Ovary (tissue), 9 donors: ENCODE data around the gene PSD4. TPM values are rescaled to one million over a fixed set of nuclear protein-coding genes. Genes with fewer than 3 reads are reported as not detected.

ENCODE experiments used
- DNase-seq, 5 donors: peaks; one replicate each; pipeline ENCODE4 v3.0.0-alpha.2; 2019 to 2020
- H3K27ac ChIP-seq, 2 donors: fragments of 200-600 bp; one replicate each; pipeline versions ENCODE4 v1.5.1 to v1.8.0; 2019 to 2022
- H3K27me3 ChIP-seq: fragments of 200-600 bp; one replicate; pipeline ENCODE4 v1.8.0; 2022
- H3K36me3 ChIP-seq: fragments of 200-600 bp; sonication (generic); one replicate; pipeline ENCODE4 v1.5.1; 2019
- H3K4me1 ChIP-seq: one replicate; pipeline ENCODE4 v1.8.1; 2013; ENCODE audit warnings: mild to moderate bottlenecking, moderate library complexity; ENCODE audit not compliant: insufficient read depth
- H3K4me3 ChIP-seq: fragments of 200-600 bp; sonication (generic); one replicate; pipeline ENCODE4 v1.5.1; 2017
- H3K9me3 ChIP-seq, 2 donors: fragments of 200-600 bp in 1 of 2; sonication (generic) in 1 of 2; one replicate each; pipeline versions ENCODE4 v1.5.1 to v1.8.1; 2013 to 2019; ENCODE audit warnings: mild to moderate bottlenecking in 1 of 2, moderate library complexity in 1 of 2
- CTCF ChIP-seq, 3 donors: fragments of 450-650 bp in 2 of 3; fragments of 200-600 bp in 1 of 3; IDR thresholded peaks; one replicate each; pipeline versions ENCODE4 v1.5.1 to v1.8.0; 2016 to 2022; ENCODE audit warnings: antibody characterized with exemption in 3 of 3, mild to moderate bottlenecking in 1 of 3
- EP300 ChIP-seq: sonication (generic); formaldehyde crosslinking; IDR thresholded peaks from one replicate; pipeline ENCODE4 v1.6.1; 2017; ENCODE audit warnings: antibody characterized with exemption
- POLR2A ChIP-seq: fragments of 450-650 bp; IDR thresholded peaks from one replicate; pipeline ENCODE4 v1.6.1; 2017; ENCODE audit warnings: antibody characterized with exemption, mild to moderate bottlenecking, moderate library complexity
- WGBS, 3 donors: extraction: QIAGEN DNeasy Blood & Tissue Kit in 1 of 3; methylation state at CpG; one replicate each; pipeline versions ENCODE4 v1.1.5 to v1.1.7; 2013 to 2017; 5-methylcytosine and 5-hydroxymethylcytosine counted together
- intact Hi-C, 4 donors: fragments of 100-400 bp; cut with DNase I; formaldehyde crosslinking; loops; one replicate each; pipeline versions ENCODE4 v1.11.0 to v1.15.1; 2022 to 2023
- polyA plus RNA-seq, 2 donors: library from polyadenylated mRNA; stranded (reverse); fragments of 200-250 nt in 1 of 2; fragments of 350-450 nt in 1 of 2; fragmentation: Illumina TruSeq in 1 of 2; extraction: RNeasy Lipid Tissue Mini Kit (QIAGEN cat#74804) in 1 of 2; gene quantifications; one replicate each; pipeline ENCODE4 v1.2.3, GENCODE V29; 2013 to 2014
- total RNA-seq, 7 donors: library from RNA; depleted of rRNA in 2 of 7; stranded (reverse); fragments of >200 nt in 2 of 7; fragmentation: NEBNext Ultra II Directional in 3 of 7; extraction: Animal tissue kit (Norgen Biotek cat#: 25700) in 3 of 7; gene quantifications; one replicate each; pipeline versions ENCODE4 v1.1.0 to v1.2.4, GENCODE V29; 2016 to 2023
- donor health status: DM: no; HTN: no; CAD: no; lungs with moderate emphysema.
- donor health status: DM: no; HTN: no; CAD: no.
- donor health status: Bipolar disorder and iron deficiency.
- donor health status: DM: yes; HTN: yes; CAD: no.
- donor health status: DM: no; HTN: no; CAD: no.
- donor health status: DM: yes; HTN: yes; CAD: no.

The PSD4 gene
- total and polyA plus RNA-seq, 9 donors: 1.2 to 14.1 (median 3.4) TPM

GRCh38 chr2:113219525-113219888 is 45.7 kb downstream of the PSD4 start:
- Histone ChIP-seq H3K4me1 (peaks cover 3% of the 10 kb centered on the region), H3K36me3 (no peaks in the 10 kb centered on the region), H3K27ac (no peak overlapping the region), H3K27me3 (no peaks in the 10 kb centered on the region), H3K9me3 (no peaks in the 10 kb centered on the region), H3K4me3 (no peak overlapping the region)
- no peak for DNase-seq
- WGBS, 3 donors: 79 to 92% (median 82%) methylated on average over 5 of the region's 5 CpGs
- TF ChIP-seq CTCF (IDR thresholded peaks at IDR 0.05): no peak
- intact Hi-C loops: loop anchor here in 1 of 4 donors (10.0 kb wide), 1 partner anchor 145 kb away; no protein-coding TSS in a partner anchor

DNA sequence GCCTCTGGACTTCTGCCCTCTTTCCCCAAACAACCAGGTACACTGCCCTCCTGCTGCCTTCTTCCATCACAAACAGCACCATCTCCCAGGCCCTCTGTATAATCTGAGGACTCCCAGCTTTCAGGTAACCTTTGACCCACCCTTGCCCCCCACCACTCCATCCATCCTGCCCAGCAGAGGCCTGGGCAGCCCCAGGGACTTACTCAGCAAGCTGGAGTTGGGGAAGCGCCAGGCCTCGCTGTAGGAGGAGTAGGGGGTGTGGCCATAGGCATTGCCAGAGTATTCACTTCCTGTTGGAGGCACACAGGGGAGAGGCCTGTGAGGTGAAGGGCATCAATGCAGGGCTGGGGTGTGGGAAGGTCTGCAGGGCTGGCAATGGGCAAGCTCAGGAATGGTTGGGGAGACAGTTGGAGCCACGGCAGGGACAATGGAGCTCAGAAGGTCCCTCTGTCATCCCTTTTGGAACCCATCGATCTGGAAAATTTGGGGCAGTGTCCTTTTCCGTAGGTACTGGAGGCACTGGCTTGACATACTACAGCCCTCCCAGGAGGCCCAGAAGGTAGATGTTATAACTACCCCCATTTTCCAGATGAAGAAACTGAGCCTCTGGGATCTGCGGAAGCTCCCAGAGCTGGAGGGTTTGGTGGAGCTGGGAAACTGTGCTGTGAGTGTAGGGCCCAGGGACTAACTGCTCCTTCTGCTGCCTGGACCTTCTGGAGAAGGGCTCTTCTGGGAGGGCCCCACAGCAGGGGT is 46.3 kb downstream of the PSD4 start:
- Histone ChIP-seq H3K27ac (no peak overlapping the region), H3K36me3 (no peaks in the 10 kb centered on the region), H3K9me3 (no peaks in the 10 kb centered on the region), H3K4me1 (peaks cover 3% of the 10 kb centered on the region), H3K27me3 (no peaks in the 10 kb centered on the region), H3K4me3 (no peak overlapping the region)
- no peak for TF ChIP-seq CTCF (IDR thresholded peaks at IDR 0.05)
- TF ChIP-seq EP300: no peak
- no peak for TF ChIP-seq POLR2A
- no peak for DNase-seq
- intact Hi-C loops: loop anchor here in 1 of 4 donors (10.0 kb wide), 1 partner anchor 145 kb away; no protein-coding TSS in a partner anchor
- 68 to 88% (median 80%) methylated on average over 6 of the region's 6 CpGs for WGBS, 3 donors

DNA sequence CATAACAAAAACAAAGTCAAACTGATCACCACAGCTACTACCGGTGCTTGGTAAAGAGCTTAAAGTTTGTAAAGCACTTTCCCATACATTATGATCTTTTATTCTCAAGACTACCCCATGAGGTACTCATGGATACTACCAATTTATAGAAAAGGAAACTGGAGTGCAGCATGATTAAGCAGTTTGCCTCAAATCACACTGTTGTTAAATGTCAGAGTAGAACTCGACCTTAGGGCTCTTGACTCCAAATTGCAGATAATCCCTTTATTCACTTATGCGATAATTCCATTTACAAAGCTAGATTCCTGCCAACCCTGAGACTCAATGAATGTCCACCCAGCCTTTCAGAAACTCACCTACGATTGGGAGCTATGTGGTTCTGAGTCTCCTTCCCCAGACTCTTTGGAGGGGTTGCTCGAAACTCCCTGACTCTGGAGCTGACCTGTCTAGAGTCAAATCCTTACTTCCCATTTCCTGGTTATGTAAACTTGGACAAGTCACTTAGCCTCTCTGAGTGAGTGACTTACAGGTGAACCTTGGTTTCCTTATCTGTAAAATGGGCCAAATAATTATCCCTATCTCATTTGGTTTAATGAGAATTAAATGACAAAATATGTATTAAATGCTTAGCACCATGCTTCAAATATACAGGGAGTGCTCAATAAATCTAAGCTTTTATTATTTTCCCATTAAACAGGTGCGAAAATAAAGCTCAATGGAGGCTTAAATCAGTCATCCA is 47.4 kb downstream of the PSD4 start:
- intact Hi-C loops: no loop called here
- H3K9me3 ChIP-seq: no peaks in the 10 kb centered on the region
- H3K27me3 ChIP-seq: no peaks in the 10 kb centered on the region
- WGBS, 3 donors: 76 to 90% (median 85%) methylated on average over 6 of the region's 6 CpGs
- H3K27ac ChIP-seq: no peak overlapping the region
- H3K4me3 ChIP-seq: no peak overlapping the region
- H3K36me3 ChIP-seq: no peaks in the 10 kb centered on the region
- TF ChIP-seq EP300 (no peak), POLR2A (no peak), CTCF (IDR thresholded peaks at IDR 0.05) (no peak)
- DNase-seq: no peak
- H3K4me1 ChIP-seq: peaks cover 3% of the 10 kb centered on the region

GRCh38 chr2:113221846-113222245 is 48.1 kb downstream of the PSD4 start:
- 80 to 87% (median 86%) methylated on average over 6 of the region's 6 CpGs for WGBS, 3 donors
- Histone ChIP-seq H3K27me3 (no peaks in the 10 kb centered on the region), H3K27ac (no peak overlapping the region), H3K36me3 (no peaks in the 10 kb centered on the region), H3K4me1 (peaks cover 3% of the 10 kb centered on the region), H3K9me3 (no peaks in the 10 kb centered on the region), H3K4me3 (no peak overlapping the region)
- intact Hi-C loops: no loop called here
- no peak for DNase-seq
- TF ChIP-seq POLR2A (no peak), EP300 (no peak), CTCF (IDR thresholded peaks at IDR 0.05) (no peak)
